ENCODE measurements around the gene ACACA.

DNA sequence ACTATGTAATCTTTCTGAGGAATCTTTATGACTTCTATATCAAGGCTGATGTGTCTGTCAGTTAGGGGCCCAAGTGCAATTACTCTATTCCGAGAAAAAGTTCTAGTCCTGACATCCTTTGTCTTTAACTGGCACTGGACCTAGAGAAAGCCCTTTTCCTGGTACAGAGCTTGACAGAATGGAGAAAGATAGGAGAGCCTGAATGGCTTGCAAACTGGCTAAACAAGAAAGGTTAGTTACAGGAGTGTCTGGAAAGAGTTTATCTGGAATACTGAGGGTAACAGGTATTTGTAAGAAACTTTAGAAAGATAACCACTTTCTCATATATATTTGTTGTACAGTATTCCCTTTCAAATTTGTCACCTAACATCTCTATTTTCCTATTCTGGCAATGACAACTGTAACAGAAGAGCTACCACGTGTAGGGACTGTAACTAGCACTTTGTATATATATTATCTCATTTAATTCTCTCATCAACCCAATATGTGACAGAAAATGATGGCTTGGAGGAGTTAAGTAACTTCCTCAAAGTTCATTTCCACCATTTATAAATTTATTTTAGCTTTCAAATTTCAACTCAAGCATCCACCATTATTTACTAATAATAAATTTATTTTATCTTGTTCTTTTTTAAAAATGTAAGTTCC, 128.3 kb downstream of the ACACA start:
- TF ChIP-seq MEIS1 (CRISPR knock-in tag; IDR thresholded peaks at IDR 0.05; ENCODE audit: borderline replicate concordance) = no peak
- TF ChIP-seq HOXD13 (CRISPR knock-in tag; IDR thresholded peaks at IDR 0.05; ENCODE audit: borderline replicate concordance) = no peak

All from HEK293 (cell line).